ENCODE measurements around the gene NDFIP1.
"Not testable (repeated sequence)": the region's sequence is repeated elsewhere in the genome, so short reads cannot be mapped to it uniquely, and the experiment has no call there.

The NDFIP1 gene, protein sequence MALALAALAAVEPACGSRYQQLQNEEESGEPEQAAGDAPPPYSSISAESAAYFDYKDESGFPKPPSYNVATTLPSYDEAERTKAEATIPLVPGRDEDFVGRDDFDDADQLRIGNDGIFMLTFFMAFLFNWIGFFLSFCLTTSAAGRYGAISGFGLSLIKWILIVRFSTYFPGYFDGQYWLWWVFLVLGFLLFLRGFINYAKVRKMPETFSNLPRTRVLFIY

GRCh38 chr5:142108432-142109330 lies at the start of gene NDFIP1:
Gene NDFIP1 (plus strand): TSS chr5:142108779. CDS start chr5:142108975, 196 bp downstream.
- peak; percentile 84 for DNase-seq

DNA sequence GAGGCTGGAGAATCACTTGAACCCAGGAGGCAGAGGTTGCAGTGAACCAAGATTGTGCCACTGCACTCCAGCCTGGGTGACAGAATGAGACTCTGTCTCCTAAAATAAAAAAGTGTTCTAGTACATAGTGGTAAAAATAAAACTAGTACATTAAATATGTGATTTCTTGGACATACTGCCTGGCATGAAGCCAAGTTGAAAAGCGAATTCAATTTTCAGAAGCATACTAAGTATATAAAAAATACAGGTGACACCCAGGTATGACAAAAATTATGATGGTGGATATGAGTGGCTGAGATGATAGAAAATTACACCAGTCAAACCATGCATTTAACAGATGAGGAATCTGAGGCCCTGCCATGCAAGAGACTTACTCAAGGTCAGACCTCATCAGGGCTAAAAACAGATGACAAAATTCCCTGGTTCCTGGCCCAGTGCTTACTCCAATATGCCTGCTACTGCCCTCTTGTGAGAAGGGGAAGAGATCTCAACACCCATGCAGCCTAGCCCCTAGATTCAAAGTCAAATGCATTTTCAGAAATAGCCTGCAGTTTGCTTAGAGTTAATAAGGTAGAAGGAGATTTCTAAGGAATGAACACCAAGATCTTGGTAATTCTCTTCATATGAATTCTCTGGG lies 49.2 kb upstream of the NDFIP1 start:
- no peak for DNase-seq

GRCh38 chr5:142063376-142063775 lies 45.2 kb upstream of the NDFIP1 start:
- DNase-seq = no peak

GRCh38 chr5:142063878-142064331 lies 44.7 kb upstream of the NDFIP1 start:
- peak; percentile 39 for DNase-seq

GRCh38 chr5:142065273-142065672 lies 43.3 kb upstream of the NDFIP1 start:
- DNase-seq = no peak

GRCh38 chr5:142069606-142070399 lies 38.8 kb upstream of the NDFIP1 start:
- no peak for DNase-seq

- no peak for DNase-seq
Measured at GRCh38 chr5:142070734-142071133, 37.8 kb upstream of the NDFIP1 start.

GRCh38 chr5:142072488-142072887 lies 36.1 kb upstream of the NDFIP1 start:
- no peak for DNase-seq

DNA sequence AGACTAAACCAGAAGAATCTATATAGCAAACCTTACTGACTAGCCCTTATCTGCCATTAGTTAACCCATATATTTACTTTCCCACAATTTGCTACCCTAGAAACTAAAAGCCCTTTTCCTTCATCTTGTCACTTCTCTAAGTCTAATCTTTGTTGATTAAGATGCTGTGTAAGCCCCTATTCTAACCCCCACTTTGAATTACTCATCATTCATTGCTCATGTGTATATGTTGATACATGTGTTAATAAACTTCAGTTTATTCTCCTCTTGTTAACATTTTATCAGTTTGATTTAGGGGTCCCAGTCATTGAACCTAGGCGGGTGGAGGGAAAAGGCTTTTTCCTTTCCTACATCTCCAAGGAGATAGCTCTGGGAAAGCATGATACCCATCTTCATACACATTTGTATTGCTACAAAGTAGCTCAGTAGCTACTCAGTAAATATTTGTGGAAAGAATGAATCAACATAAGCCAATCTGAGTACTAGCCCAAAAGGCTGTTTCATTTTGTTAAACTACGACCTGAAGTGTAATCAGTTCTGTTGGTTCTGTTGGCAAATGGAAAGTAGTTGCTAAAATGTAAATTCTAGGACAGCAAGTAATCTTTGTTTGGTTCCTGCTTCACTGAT lies 35.1 kb upstream of the NDFIP1 start:
- no peak for DNase-seq

DNA sequence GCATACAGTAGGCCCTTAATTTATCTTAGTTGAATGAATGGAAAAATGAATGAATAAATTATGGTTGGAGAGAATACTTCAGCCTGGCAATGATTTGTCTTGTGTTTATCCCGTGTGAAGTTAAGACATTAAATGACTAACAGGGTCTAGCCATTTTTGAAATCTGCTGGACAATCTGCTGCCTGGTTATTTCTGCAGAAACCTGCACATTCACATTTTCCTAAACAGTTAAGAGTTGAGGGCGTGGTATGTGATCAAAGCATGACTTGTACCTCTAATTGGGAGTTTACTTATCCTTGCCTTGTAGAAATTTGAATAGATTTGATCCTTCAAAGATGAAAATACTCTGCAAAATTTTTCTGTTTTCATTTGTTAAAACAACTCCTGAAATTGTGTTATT lies 34.6 kb upstream of the NDFIP1 start:
- DNase-seq = no peak

GRCh38 chr5:142078221-142078620 lies 30.4 kb upstream of the NDFIP1 start:
- DNase-seq = no peak

DNA sequence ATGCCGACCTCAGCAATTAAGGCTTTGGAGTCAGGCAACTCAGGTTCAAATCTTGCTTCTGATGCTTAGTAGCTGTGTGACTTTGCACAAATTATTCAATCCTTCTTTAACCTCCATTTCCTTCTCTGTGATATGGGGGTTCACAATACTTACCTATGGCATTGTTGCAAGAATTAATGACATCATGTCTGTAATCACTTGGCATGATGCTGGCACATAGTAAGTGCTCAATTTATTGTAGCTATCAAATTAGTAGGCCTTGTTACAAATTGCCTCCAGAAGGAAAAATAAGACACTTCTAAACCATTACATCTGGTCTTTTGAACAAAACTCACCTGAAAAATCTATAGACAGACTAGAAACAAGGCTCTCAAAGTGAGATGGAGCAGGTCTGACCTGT lies 29.9 kb upstream of the NDFIP1 start:
- no peak for DNase-seq

DNA sequence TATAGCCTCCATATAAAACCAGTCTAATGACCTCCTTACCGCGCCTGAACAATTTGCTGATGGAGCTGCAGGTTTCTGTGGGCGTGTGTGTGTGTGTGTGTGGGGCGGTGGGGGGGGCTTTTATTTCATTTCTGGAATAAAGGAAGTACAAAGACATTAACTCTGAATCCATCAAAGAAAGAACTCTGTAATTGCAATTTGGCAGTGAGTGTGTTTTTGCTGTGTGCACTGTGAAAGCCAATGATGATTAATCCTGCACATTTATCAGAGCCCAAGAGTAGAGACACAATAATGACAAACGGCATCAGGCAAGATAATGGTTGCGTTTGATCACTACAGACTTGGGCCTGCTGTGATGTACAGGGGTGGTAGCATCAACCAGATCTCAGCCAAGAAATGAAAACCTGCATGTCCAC lies 29.3 kb upstream of the NDFIP1 start:
- DNase-seq = no peak

GRCh38 chr5:142080248-142080647 lies 28.3 kb upstream of the NDFIP1 start:
- DNase-seq = no peak

GRCh38 chr5:142082182-142082781 lies 26.3 kb upstream of the NDFIP1 start:
- DNase-seq = no peak

DNA sequence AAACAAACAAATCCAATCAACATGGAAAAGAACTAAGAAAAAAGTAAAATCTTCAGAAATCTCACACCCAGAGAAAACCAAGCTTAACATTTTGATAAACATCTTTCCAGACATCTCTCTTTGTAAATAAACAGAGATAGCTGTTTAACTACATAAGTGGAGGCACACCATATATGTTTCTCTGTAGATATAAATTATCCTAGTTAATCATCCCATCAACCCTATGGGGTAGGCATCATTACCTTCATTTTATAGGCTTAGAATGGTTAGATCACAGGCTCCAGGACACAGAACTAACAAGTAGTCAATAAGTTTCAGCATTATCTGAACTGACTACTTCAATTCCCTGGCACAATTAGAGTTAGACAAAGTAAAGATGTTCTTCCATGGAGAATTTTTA lies 22.4 kb upstream of the NDFIP1 start:
- no peak for DNase-seq

- no peak for DNase-seq
Measured at GRCh38 chr5:142086679-142087078, 21.9 kb upstream of the NDFIP1 start.

DNA sequence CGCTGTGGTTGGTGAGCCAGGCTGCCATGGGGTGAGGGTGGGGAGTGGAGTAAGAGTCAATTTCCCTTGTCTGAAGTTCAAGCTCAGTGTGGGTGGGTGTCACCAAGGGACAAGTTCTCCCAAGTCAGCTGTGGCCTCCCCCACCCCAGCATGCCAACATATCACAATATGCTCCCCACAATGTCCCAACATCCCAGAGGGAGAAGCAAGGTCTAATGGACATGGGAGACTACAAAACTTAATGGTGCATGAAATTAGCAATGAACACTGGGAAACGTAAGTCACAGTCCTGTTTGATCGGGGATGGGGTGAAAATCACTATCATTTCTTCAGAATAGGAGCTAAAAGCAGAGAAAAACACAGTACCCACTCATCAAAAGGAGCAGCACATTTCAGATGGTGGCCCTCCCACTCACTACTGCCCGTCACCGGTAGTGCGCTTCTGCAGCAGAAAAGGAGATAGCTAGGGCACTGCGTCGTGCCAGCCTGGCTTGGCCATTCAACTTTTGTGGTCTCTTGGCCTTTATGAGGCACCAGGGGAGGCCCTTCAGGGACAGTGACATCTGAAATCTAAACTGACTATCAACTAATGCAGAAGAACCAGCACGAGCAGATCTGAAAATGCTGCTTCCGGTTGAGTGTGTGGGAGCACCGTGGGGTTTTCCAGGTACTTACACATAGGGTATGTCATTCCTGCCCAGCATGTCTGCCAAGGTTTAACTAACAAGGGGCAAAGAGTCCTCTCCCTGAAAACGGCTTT lies 20.5 kb upstream of the NDFIP1 start:
- DNase-seq = peak; percentile 66

DNA sequence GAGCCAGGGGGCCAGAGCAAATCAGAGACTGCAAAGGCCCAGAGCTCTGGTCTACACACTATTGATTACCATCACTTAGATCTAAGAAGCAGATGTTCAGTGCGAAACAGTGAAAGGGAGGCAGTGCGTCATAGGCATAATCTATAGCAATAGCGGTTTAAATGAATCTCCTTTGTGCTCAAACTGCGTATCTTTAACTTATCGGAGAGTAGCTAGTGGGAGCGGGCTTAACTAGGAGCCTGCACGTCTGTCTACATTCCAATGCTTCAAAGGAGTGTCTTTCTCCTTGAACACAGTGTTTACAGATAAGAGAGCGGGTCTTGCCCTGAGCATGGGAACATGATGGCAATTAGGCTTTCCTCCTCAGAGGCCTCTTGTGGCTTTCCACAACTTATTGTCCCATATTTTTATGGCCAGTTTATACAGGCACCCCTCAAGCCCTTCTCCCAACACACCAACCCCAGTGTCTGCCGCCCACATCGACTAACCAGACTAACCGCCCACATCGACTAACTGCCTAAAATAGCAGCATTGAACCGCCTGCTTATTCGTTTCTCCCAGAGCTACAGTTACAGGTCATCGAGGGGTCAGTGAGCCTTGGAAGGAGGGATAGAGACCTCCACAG lies 19.6 kb upstream of the NDFIP1 start:
- DNase-seq = not testable (repeated sequence)

DNA sequence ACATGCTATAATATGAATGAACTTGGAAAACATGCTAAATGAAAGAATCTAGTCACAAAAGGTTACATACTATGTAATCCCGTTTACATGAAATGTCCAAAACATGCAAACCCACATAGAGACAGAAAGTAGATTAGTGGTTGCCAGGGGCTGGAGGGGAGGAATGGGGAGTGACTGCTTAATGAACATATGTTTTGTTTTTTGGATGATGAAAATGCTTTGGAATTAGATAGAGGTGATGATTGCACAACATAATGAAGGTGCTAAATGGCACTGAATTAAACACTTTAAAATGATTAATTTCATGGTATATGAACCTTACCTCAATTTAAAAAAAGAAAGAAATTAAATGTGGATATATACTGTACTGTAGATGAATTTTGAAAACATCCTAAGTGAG lies 17.6 kb upstream of the NDFIP1 start:
- no peak for DNase-seq

DNA sequence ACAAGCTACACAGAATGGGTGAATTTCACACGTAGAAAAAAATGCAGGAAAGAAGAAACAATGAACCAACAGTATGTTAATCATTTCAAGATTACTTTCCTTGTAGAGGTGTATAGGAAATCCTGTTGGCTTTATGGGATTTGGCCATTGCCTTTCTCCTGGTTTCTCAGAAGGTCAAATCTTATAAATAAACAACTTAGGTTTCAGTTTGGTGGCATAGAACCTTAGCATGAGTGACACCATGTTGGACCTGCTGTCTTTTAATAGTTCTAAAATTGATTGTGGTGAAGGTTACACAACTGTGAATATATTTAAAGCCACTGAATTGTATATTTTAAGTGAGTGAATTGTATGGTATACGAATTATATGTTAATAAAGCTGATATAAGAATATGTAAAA lies 16.7 kb upstream of the NDFIP1 start:
- no peak for DNase-seq
